K562 treated with DMSO at 1 percent for 24 hours (cell line): ENCODE measurements around the gene GPR179. TPM values are rescaled to one million over a fixed set of nuclear protein-coding genes. Genes with fewer than 3 reads are reported as not detected.

ENCODE experiments used
- total RNA-seq: library from RNA; unstranded; fragments of 300-600 nt; gene quantifications from 2 replicates; pipeline ENCODE4 v1.2.3, GENCODE V29; 2022; ENCODE audit warnings: low read depth; ENCODE audit not compliant: insufficient read depth

Gene GPR179, protein sequence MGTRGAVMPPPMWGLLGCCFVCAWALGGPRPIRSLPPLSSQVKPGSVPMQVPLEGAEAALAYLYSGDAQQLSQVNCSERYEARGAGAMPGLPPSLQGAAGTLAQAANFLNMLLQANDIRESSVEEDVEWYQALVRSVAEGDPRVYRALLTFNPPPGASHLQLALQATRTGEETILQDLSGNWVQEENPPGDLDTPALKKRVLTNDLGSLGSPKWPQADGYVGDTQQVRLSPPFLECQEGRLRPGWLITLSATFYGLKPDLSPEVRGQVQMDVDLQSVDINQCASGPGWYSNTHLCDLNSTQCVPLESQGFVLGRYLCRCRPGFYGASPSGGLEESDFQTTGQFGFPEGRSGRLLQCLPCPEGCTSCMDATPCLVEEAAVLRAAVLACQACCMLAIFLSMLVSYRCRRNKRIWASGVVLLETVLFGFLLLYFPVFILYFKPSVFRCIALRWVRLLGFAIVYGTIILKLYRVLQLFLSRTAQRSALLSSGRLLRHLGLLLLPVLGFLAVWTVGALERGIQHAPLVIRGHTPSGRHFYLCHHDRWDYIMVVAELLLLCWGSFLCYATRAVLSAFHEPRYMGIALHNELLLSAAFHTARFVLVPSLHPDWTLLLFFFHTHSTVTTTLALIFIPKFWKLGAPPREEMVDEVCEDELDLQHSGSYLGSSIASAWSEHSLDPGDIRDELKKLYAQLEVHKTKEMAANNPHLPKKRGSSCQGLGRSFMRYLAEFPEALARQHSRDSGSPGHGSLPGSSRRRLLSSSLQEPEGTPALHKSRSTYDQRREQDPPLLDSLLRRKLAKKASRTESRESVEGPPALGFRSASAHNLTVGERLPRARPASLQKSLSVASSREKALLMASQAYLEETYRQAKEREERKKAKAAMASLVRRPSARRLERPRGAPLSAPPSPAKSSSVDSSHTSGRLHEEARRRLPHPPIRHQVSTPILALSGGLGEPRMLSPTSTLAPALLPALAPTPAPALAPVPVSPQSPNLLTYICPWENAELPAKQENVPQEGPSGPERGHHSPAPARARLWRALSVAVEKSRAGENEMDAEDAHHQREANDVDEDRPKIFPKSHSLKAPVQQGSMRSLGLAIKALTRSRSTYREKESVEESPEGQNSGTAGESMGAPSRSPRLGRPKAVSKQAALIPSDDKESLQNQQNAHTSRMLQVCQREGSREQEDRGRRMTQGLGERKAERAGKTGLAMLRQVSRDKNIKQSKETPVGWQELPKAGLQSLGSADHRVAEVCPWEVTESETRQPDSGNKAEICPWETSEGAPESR (N-terminal part only)
- 0.09 TPM in 1 of 2 replicates, not detected in the other for total RNA-seq

DNA sequence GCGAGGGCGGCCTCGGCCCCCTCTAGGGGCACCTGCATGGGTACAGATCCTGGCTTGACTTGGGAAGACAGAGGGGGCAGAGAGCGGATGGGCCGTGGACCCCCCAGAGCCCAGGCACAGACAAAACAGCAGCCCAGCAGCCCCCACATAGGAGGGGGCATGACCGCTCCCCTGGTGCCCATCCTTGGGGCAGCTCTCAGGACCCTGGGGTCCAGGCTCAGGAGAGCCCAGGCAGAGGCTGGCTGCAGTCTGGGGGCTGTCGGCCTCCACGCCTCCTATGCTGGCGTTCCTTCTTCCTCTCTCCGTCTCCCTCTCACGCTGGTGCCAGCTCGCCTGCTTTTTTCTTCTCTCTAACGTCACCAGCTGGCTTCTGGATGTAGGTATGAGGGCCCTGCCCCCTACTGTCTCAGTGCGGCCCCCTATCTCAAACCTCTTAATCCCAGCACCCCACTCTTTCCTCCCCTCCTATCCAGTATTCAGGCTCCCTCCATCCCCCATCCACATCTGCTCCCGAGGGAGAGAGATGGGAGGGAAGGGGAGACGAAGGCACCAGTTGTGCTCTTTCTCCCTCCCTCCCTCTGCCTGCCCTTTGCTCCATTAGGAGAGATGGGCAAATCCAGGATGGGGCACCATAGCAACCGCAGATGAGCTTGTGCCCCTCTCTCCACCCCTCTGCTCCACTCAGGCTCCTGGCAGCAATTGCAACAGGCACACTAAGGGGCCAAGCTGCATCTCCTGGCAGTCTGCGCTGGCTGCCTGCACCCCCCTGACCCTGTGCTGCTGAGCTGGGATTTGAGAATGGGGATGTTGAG is at the start of gene GPR179:
Gene GPR179, minus strand, starts transcription at position 349 of the 812 bp plus-strand sequence. Its CDS starts 167 bp downstream, at position 182.

DNA sequence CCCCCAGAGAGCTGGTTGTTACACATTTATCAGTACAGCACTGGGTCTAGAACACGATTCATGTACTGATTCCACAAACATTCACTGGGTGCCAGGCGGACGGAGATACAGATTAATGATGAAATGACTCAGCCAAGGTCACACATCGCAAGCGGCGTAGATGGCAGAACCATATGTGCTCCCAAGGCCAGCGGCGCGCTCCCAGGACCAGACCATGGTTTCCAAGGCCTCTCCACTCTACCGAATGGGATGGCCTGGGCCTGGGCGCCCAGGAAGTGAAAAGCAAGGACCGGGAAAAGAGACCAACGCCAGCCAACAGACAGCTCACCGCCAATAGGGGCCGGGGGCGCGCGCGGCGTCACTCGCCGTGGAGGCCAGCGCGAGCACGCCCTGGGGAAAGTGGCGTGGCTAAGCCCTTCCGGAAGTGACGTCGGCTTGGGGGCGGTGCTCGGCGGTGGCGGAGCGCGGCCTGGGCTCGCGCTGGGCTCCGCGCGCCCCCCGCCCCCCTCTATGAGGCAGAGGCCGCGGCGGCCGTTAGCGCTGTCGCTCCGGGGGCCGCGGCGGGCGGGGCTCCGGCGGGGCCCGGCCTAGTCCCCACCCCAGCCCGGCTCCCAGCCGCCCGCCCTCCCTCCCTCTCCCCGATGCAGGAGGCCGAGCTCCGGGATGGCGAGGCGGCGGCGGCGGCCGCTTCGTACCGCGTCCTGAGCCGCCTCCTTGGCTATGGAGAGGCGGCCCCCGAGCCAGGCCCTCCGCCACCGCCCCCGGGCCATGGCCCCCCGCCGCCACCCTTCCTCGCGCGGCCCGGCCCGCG is 7.9 kb upstream of the GPR179 start, which contains the start of gene SOCS7:
Gene SOCS7, plus strand, starts transcription at position 433 of the 811 bp plus-strand sequence. Its CDS starts 209 bp downstream, at position 642.

DNA sequence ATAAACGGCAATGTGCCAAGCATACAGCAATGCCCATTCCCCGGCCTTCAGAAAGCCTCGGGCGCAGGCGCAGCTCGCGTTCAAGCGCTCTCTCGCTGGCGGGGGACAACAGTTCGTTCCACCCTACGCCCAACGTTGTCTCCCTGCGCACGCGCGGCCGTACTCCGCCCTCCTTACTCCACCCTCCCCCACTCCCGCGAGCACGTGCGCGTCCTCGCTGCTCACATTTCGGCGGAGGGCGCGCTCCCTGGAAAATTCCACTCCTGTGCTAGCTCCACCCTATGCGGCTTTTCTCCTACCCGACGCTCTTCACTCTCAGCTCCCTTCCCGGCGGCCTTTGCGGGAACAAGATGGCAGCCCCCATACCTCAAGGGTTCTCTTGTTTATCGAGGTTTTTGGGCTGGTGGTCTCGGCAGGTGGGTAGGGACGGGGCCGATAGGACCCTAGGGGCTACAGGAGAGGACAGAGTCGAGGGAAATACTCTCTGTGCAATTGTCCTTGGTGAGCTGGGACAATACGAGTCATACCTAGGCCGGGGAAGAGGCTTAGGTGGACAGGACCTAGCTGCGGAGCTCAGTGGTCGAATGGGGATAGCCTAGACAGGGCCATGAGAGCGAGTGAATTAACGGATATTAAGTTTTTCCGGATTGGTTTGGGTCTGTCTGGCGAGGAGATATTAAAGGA is 46.8 kb downstream of the GPR179 start, which contains the start of gene MRPL45:
Gene MRPL45, plus strand, starts transcription at position 335 of the 684 bp plus-strand sequence. Its CDS starts 16 bp downstream, at position 351.

Other genes starting within 250 kb of the GPR179 start
- gene TBC1D3E, start 216.0 kb downstream of the GPR179 start, total RNA-seq, result not detected in 2 replicates
- 2.8 and 3.2 TPM in 2 replicates for gene TBC1D3, start 151.4 kb downstream of the GPR179 start, total RNA-seq
- 48.2 and 48.6 TPM in 2 replicates for gene MRPL45, start 46.8 kb downstream of the GPR179 start, total RNA-seq
- 16.5 and 28.7 TPM in 2 replicates for gene SOCS7, start 7.9 kb upstream of the GPR179 start, total RNA-seq
- 0.22 TPM in 2 replicates for gene ARHGAP23, start 84.5 kb upstream of the GPR179 start, total RNA-seq